Measurements from ENCODE around the gene BCL2L11.

- no peak for TF ChIP-seq EZH2 (IDR thresholded peaks at IDR 0.05; ENCODE audit: low read depth, unreplicated experiment)
- no peak for TF ChIP-seq CTCF (conservative IDR thresholded peaks at IDR 0.05; ENCODE audit: low read depth in 2 of 2)
- TF ChIP-seq ZNF462 (CRISPR knock-in tag; IDR thresholded peaks at IDR 0.05) = no peak
- no peak for TF ChIP-seq CREB1 (CRISPR knock-in tag; IDR thresholded peaks at IDR 0.05; ENCODE audit: low read depth)
- no peak for TF ChIP-seq REST (IDR thresholded peaks at IDR 0.05; ENCODE audit: unreplicated experiment)
- no peak for TF ChIP-seq POLR2AphosphoS5 (IDR thresholded peaks at IDR 0.05; ENCODE audit: low read depth)
- TF ChIP-seq NANOG (IDR thresholded peaks at IDR 0.05; ENCODE audit: borderline replicate concordance) = no peak
- no peak for TF ChIP-seq STAT1 (IDR thresholded peaks at IDR 0.05; ENCODE audit: unreplicated experiment)
- TF ChIP-seq ZNF114 (CRISPR knock-in tag; IDR thresholded peaks at IDR 0.05) = no peak
These were observed 40.0 kb downstream of the BCL2L11 start for GRCh38 chr2:111160758-111161157.
